Stimulated activated CD4-positive, alpha-beta T cell treated with anti-CD3 and anti-CD28 coated beads, Interleukin-4, amount 100 ng/mL, for 4 hours (primary cell): ENCODE results near the gene NMNAT2.
"Not testable (repeated sequence)": the region's sequence is repeated elsewhere in the genome, so short reads cannot be mapped to it uniquely, and the experiment has no call there.

Experiments
- DNase-seq, 2 experiments: peaks; one replicate each; pipeline ENCODE4 v3.0.0-alpha.2; 2020

NMNAT2 gene

DNA sequence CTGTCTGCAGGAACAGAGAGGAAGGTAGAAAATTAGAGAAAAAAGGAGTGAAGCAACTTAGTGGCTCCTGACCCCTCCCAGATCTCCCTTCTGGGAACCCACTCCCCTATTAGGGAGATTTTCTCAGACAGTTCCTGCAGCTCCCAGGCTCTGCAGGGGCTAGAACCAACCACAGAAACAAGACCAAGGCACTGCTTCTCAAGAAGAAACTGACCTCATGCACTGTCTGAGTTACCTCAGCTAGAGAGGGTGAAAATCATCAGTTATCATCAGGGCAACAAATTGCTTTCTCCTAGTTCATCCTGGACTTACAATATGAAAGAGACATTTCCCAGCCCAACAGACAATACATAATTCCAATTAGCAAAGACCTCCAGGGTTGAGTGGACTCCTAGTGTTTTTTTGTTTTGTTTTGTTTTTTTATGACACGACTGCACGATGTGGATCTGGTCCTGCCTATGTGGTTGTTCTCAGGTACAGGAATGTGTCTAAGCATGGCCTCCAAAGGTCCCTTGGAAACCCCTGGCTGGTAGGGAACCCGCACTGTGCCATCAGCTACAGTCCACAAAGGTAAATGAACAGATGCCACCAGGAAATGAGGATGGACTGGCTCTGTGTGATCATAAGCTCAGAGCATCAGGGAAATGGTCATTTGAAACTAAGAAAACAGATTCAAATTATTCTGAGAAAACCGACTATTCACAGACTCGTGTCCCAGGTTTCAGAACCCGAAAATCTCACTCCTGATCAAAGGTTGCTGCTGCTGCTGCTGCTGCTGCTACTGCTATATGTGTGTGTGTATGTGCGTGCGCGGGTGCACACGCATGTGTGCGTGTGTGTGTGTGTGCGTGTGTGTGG, 166.8 kb downstream of the NMNAT2 start:
- no peak for DNase-seq

DNA sequence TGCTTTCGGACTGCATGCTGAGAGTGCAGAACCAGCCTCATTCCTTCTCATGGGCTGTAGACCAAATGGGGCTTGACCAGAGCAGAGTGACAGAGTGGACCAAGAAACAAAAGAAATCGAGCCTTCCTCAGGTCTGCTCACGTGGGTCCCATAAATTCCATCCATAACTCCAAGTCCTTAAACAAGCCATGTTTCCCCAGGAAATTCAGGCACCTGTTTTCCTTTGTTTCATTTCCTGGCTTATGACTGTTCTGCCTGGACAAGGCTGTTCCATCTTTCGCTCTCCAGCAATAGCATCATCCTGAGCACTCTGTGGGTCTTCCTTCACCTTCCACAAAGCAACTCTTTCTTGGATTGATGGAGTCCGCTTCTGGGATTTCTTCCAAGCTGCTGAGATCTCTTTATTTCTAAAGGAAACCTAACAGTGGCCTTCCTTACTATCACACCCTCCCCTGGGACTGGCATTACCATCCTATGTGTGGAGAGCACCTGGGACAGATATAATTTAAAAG, 168.2 kb downstream of the NMNAT2 start:
- DNase-seq, result no peak

DNA sequence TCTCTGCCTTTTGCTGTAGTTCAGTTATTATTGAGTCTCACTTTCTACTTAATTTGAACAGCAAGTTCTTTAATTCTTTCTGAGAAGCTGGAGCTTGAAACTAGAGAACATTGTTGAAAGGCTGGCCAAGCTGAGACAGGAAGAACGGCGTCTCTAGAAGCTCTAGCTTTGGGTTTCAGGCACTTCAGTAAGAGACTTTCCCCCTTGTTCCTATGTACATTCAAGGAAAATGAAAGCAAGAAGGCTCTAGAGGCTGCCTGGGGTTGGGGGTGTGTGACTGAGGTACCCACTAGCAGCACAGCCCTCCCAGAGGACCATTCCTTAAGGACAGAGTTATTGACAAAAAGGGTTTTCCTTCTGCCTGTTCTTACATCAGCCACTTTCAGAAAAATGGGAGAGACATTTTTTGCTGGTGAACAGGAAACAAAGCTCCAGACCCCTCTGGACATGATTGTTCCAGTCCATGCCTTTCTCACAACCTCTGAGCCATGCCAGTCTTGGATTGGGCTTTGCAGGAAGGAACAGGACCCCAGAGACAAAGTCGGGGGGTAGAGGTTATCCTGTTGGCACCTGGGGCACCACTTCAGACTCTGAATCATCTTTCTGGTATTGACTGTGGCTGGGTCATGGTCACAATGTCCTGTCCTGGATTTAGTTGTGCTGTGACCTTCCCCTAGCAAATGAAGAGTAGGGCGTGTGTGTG, 169.0 kb downstream of the NMNAT2 start:
- DNase-seq, result no peak

DNA sequence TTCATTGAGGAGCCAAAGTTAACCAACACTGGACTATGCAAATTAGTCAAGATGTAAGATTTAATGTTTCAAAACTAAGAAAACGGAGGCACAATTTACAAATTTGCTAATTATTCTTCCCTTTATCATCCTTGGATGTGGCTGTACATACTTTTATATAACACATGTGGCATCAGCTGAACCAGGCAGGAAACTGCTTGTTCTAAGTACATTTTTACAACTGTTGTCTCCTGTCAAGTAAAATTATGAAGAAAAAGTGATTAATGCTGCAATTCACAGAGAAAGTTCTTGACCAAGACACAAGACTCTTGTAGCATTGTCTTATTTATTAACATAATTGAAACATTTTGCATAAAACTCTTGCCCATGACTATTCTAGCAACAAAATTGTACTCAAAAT, 170.2 kb downstream of the NMNAT2 start:
- no peak for DNase-seq

DNA sequence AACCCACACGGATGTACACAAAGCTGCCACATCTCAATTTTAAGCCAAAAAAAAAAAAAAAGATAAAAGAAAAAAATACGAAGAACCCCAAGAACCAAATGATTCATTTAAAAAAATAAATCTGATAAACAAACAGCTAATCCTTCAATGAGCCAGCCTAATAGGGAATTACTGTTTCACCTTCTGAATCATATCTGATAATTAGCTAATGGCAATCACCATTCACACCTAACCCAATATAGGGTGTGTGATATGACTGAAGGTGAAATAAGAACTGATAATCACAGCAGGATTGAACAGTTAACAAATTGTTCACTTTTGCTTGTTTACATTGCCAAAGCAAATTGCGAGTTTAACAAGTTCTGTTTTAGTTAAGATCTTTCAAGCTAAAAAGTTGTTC, 170.7 kb downstream of the NMNAT2 start:
- DNase-seq, result no peak

DNA sequence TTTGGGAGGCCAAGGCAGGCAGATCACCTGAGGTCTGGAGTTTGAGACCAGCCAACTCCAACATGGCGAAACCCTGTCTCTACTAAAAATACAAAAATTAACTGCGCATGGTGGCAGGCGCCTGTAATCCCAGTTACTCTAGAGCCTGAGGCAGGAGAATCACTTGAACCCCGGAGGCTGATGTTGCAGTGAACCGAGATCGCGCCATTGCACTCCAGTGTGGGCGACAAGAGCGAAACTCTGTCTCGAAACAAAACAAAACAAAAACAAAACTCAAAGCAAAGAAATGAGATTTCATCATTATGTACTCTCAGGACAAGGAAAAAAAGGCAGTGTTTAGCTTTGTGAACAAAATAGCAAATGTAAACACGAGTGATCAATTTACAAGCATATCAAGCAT, 171.1 kb downstream of the NMNAT2 start:
- no peak for DNase-seq

DNA sequence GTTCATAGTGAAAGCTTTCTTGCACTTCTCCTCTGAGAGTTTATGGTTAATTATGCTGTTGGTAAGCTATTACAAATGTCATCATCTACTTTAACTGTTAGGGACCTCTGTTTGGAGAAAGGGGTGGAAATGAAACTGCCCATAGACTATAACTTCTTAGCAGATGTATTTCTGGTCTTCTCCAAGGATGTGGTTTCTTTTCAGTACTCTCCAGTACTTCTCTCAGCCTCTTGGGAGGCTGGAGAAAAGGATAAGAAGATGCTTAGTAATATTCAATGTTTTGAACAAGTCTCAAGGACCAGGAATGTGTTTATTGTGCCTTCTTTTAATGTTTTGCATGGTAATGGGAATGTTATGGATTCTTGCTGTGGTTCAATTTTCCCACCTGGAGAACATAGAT, 171.7 kb downstream of the NMNAT2 start:
- no peak for DNase-seq

DNA sequence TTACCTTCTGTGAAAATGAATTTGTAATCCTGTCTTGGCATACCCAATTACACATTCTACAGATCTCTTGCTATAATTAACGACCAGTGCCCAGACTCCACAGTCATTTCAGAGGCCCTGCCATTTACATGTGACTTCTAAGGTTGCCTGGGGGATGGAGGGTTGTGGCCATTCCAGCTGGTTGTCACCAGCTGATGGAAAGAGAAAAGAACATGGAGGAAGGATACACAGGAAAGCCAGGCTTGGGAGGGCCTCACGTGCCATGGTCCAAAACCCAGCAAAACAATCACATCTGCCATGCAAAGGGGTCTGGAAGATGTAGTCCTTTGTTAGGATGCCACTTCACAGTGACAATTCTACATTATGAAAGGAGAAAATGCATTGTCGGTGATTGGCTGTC, 172.8 kb downstream of the NMNAT2 start:
- DNase-seq, result no peak

DNA sequence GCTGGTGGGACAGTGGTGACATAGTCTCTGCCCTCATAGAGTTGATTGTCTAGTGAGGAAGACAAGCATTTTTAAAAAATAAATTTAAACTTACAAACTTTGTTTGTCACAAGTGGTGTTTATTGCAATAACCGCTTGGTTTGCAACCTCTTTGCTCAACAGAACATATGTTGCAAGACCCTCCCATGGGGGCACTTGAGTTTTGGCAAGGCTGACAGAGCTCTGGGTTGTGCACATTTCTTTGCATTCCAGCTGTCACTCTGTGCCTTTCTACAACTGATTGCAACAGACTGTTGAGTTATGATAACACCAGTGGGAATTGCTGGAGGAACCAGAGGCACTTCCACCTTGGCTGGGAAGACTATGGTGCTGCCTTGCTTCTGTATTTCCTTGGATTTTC, 173.7 kb downstream of the NMNAT2 start:
- DNase-seq, result no peak

DNA sequence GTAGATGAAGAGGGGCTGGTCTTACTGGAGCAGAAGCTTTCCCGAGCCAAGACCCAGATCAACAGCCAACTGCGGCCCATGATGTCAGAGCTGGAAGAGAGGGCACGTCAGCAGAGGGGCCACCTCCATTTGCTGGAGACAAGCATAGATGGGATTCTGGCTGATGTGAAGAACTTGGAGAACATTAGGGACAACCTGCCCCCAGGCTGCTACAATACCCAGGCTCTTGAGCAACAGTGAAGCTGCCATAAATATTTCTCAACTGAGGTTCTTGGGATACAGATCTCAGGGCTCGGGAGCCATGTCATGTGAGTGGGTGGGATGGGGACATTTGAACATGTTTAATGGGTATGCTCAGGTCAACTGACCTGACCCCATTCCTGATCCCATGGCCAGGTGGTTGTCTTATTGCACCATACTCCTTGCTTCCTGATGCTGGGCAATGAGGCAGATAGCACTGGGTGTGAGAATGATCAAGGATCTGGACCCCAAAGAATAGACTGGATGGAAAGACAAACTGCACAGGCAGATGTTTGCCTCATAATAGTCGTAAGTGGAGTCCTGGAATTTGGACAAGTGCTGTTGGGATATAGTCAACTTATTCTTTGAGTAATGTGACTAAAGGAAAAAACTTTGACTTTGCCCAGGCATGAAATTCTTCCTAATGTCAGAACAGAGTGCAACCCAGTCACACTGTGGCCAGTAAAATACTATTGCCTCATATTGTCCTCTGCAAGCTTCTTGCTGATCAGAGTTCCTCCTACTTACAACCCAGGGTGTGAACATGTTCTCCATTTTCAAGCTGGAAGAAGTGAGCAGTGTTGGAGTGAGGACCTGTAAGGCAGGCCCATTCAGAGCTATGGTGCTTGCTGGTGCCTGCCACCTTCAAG, 174.8 kb downstream of the NMNAT2 start:
- DNase-seq, result no peak

DNA sequence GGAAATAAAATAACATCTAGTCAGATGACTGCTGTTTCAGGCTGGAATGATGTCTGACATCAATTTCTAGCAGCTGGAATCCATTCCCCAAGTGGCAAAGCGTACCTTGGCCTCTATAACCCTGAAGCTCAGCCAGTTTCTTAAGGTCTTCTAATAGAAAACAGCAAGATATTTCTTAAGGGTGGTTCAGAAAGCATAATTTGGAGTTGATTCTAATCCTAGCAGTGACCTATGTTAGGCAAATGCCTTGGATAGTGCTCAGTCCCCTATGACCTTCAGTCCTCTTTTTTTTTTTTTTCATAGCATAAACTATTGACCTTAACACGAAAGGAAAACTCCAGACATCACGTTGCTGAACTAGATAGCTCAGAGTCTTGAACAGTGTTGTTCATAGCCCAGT, 175.6 kb downstream of the NMNAT2 start:
- no peak for DNase-seq

DNA sequence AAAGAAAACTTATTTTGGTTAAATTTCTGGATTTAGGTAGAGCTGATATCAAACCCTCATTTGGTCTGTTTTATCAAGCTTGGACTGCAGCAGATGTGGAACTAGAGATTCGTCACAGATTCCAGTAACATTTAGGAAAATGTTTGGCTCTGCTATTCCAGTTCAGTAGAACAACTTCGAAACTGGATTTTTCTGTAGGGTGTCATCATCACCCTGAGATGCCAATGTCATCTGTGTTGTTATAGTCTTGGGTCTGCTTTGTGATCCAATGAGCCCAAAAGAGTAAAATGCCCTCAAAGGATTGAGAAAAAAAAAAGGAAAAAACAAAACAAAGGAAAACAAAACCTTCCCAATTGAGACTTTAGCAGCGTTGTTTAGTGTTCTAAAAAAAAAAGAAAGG, 176.7 kb downstream of the NMNAT2 start:
- no peak for DNase-seq

DNA sequence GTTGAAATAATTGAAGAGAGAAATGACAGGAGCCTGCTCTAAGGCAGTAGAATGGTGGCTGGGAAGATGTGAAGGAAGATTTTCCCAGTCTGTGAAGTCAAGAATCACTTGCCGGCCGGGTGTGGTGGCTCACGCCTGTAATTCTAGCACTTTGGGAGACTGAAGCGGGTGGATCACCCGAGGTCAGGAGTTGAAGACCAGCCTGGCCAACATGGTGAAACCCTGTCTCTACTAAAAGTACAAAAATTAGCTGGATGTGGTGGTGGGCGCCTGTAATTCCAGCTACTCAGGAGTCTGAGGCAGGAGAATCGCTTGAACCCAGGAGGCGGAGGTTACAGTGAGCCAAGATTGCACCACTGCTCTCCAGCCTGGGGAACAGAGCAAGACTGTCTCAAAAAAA, 177.3 kb downstream of the NMNAT2 start:
- not testable (repeated sequence) for DNase-seq

DNA sequence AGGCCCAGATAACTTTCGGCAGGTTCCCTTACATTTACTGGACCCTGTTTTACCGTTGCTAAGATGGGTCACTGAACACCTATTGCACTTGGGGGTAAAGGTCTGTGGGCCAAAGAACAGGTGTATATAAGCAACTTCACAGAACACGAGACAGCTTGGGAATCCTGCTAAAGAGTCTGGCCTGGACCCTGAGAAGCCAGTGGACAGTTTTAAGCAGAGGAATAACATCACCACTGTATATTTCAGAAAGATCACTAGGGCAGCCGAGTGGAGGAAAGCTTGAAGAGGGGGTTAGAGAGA, 177.7 kb downstream of the NMNAT2 start:
- no peak for DNase-seq

DNA sequence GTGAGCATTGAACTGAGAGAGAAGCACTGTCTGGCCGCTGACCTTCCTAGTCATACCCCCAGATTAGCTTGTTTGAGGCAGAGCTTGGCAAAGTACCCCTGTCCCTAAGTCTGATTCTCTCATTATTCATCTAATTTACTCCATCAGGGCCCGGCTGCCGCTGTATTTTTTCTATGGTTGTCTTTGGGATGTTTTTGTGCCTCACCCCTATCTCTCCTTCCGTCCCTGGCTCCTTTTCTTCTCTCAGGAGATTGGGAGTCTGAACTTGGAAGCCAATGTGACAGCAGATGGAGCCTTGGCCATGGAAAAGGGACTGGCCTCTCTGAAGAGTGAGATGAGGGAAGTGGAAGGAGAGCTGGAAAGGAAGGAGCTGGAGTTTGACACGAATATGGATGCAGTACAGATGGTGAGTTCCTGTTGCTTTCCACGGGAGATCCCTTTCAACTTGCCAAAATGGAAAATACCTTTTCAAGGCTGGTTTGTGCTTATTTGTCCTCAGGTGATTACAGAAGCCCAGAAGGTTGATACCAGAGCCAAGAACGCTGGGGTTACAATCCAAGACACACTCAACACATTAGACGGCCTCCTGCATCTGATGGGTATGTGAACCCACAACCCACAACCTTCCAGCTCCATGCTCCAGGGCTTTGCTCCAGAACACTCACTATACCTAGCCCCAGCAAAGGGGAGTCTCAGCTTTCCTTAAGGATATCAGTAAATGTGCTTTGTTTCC, 178.2 kb downstream of the NMNAT2 start:
- DNase-seq, result no peak

DNA sequence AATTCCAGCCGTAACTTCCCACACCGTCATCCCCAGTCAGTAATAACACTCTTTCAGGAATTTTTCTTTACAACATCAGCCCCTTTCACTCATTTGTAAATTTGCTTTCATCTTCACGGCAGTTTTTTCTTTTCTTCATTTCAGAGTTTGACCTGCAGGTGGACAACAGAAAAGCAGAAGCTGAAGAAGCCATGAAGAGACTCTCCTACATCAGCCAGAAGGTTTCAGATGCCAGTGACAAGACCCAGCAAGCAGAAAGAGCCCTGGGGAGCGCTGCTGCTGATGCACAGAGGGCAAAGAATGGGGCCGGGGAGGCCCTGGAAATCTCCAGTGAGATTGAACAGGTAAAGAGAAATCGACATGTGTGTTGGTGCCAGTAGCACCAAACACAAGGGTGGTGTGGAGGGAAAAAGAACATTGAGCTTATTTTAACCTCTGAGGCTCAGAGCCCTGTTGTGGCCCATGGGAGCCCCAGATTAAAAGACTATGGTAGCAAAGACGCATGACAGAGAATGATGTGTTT, 178.9 kb downstream of the NMNAT2 start:
- DNase-seq, result no peak

DNA sequence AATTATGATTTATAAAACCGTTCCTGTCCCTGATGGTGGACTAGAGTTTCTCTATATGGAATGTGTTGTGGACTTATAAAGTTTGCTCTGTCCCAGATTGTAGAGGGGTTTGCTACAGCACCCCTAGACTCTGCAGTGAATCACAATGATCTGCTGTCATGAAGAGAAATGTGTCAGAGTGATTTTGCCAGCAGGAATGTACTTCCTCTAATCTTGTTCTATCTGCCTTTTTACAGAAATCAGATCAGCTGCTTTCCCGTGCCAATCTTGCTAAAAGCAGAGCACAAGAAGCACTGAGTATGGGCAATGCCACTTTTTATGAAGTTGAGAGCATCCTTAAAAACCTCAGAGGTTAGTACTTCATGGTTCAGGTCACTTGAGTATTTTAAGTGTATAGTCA, 180.1 kb downstream of the NMNAT2 start:
- no peak for DNase-seq

DNA sequence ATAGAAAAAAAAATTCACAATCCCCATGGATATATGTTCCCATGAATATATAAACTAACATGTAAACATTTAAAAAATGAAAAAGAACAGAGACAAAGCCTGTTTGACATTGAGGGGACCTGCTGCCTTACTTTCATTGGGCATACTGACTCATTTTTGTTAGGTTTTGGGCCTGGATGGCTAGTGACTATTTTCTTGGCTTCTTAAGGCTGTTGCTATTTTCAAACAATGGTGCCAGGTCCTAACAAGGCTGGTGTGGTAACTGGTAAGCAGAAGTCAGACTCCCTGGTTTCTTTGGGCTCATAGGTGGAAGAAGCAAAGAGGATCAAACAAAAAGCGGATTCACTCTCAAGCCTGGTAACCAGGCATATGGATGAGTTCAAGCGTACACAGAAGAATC, 181.1 kb downstream of the NMNAT2 start:
- no peak for DNase-seq

DNA sequence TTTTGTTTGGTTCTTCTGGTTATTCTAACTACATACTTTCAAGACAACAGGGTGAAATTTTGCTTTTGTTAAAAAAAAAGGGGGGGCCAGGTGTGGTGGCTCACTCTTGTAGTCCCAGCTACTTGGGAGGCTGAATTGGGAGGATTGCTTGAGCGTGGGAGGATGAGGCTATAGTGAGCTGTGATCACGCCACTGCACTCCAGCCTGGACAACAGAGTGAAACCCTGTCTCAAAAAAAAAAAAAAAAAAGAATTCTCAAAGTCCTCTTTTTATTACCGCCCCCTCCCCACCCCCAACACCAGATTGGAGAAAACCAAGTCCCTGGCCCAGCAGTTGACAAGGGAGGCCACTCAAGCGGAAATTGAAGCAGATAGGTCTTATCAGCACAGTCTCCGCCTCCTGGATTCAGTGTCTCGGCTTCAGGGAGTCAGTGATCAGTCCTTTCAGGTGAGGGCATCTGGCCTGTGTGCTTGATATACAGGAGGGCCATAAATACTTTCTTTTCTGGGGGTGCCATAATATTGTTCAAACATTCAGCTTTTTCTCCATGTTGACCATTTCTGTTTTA, 181.9 kb downstream of the NMNAT2 start:
- DNase-seq, result no peak

DNA sequence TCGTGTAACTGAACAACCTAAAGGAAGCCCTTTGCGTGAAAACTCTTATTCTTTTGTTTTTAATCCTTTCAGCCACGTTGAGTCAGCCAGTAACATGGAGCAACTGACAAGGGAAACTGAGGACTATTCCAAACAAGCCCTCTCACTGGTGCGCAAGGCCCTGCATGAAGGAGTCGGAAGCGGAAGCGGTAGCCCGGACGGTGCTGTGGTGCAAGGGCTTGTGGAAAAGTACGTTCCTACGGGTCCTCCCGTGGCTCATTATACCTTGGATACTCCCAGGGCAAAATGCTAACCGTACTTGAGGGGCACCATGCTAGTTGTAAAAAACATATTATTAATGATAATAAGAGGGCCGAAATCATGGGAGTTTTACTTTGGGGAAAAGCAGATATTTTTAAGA, 182.7 kb downstream of the NMNAT2 start:
- no peak for DNase-seq

DNA sequence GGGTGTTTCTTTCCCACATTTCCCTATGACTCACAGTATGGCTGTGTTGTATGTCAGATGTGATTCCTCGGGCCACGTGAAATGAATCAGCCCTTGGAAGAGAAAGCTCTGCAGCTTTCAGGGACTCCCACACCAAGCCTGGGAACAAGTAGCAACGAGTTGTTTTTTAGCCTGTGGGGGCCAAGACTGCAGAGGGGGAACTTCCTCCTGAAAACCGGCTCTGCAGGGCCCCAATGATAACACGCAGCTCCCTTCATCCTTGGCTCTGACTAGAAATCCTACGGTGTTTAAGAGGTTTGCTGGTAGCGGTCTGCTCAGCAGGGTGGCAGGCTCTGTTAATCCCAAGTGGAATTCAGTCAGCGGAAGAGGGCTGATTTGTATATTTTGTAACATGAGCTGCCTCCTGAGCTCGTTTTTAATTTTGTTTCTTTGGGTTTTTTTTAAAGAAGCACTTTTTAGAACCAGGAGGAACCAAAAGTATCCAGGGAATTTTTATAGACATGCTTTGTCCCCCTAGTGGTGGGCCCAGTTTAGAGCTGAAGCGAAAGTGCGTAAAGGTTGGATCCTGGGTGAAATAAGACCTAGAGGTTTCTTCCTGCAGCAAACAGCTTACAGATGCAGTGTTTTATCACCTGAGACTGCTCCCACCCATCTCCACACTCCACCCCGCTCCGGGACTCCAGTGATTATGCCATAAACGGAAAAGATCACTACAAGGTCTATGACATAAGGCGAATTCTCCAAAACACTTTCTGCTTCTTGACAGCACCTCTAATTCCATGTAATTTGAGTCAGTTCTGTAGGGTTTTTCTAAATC, 183.3 kb downstream of the NMNAT2 start:
- DNase-seq, result no peak
